Astrocyte (in vitro differentiated cells and primary cell): ENCODE data around the gene MRPL42. TPM values are rescaled to one million over a fixed set of nuclear protein-coding genes. Genes with fewer than 3 reads are reported as not detected.

Experiments used
- DNase-seq: peaks from one replicate; pipeline ENCODE4 v3.0.0-alpha.2; 2010; ENCODE audit warnings: low read depth
- FAIRE-seq: peaks from 2 replicates; lab custom pipeline; 2011; peaks lifted over from hg19 to GRCh38; lab: Jason Lieb, UNC
- H2AFZ ChIP-seq: 2 replicates; pipeline ENCODE4 v1.6.0; 2012; ENCODE audit warnings: low read depth, low read length, inconsistent platforms
- H3K27ac ChIP-seq: 2 replicates; pipeline ENCODE4 v1.5.1; 2011; ENCODE audit warnings: low read depth, low read length, inconsistent platforms
- H3K27me3 ChIP-seq: 2 replicates; pipeline ENCODE4 v1.6.0; 2011; ENCODE audit warnings: low read length, inconsistent platforms; ENCODE audit not compliant: insufficient read depth
- H3K36me3 ChIP-seq: 2 replicates; pipeline ENCODE4 v1.5.1; 2011; ENCODE audit warnings: low read length, inconsistent platforms; ENCODE audit not compliant: insufficient read depth
- H3K4me1 ChIP-seq: 2 replicates; pipeline ENCODE4 v1.5.1; 2011; ENCODE audit warnings: low read length, inconsistent platforms; ENCODE audit not compliant: insufficient read depth
- H3K4me2 ChIP-seq: 2 replicates; pipeline ENCODE4 v1.6.0; 2012; ENCODE audit warnings: low read length, inconsistent platforms
- H3K4me3 ChIP-seq: 2 replicates; pipeline ENCODE4 v1.5.1; 2011; ENCODE audit warnings: low read depth, mild to moderate bottlenecking, low read length, inconsistent platforms; ENCODE audit not compliant: insufficient read depth
- H3K79me2 ChIP-seq: 2 replicates; pipeline ENCODE4 v1.6.0; 2012; ENCODE audit warnings: mild to moderate bottlenecking, low read length, inconsistent platforms; ENCODE audit not compliant: insufficient read depth
- H3K9ac ChIP-seq: 2 replicates; pipeline ENCODE4 v1.6.0; 2012; ENCODE audit warnings: mild to moderate bottlenecking, low read length, inconsistent platforms
- H3K9me3 ChIP-seq: 2 replicates; pipeline ENCODE4 v1.5.1; 2012; ENCODE audit warnings: low read depth, mild to moderate bottlenecking, low read length, inconsistent platforms; ENCODE audit not compliant: insufficient read depth
- H4K20me1 ChIP-seq: 2 replicates; pipeline ENCODE4 v1.6.0; 2012; ENCODE audit warnings: low read length, inconsistent platforms; ENCODE audit not compliant: insufficient read depth
- H3K27ac Mint-ChIP-seq: one replicate; pipeline ENCODE4 v1.8.0; 2021; ENCODE audit warnings: mild to moderate bottlenecking, mixed read lengths; ENCODE audit not compliant: unreplicated experiment
- H3K27me3 Mint-ChIP-seq: one replicate; pipeline ENCODE4 v1.8.0; 2021; ENCODE audit warnings: low read depth, mixed read lengths; ENCODE audit not compliant: unreplicated experiment
- H3K36me3 Mint-ChIP-seq: one replicate; pipeline ENCODE4 v1.8.0; 2021; ENCODE audit warnings: low read depth, mixed read lengths; ENCODE audit not compliant: unreplicated experiment
- H3K4me1 Mint-ChIP-seq: one replicate; pipeline ENCODE4 v1.8.0; 2021; ENCODE audit warnings: low read depth, mixed read lengths; ENCODE audit not compliant: unreplicated experiment
- H3K4me3 Mint-ChIP-seq: one replicate; pipeline ENCODE4 v1.8.0; 2021; ENCODE audit warnings: mild to moderate bottlenecking, moderate library complexity, mixed read lengths; ENCODE audit not compliant: unreplicated experiment
- H3K9me3 Mint-ChIP-seq: one replicate; pipeline ENCODE4 v1.8.0; 2021; ENCODE audit warnings: mild to moderate bottlenecking, mixed read lengths; ENCODE audit not compliant: unreplicated experiment
- CTCF ChIP-seq: IDR thresholded peaks from 2 replicates; pipeline ENCODE4 v1.5.1; 2011; ENCODE audit warnings: low read depth, mild to moderate bottlenecking, inconsistent platforms, low read length, moderate library complexity; ENCODE audit not compliant: insufficient read depth
- EZH2 ChIP-seq: IDR thresholded peaks from 2 replicates; pipeline ENCODE4 v1.6.1; 2012; ENCODE audit warnings: mild to moderate bottlenecking, low read length, inconsistent platforms; ENCODE audit not compliant: insufficient read depth
- total RNA-seq: library from RNA; stranded (reverse); gene quantifications from 2 replicates; pipeline ENCODE4 v1.2.1, GENCODE V29; 2021

The MRPL42 gene
- total RNA-seq, 1 donor from 2014 or later = 65.6 TPM

- Histone ChIP-seq H3K27me3 (no peaks in the 10 kb centered on the region), H3K4me3 (no peak overlapping the region), H4K20me1 (no peaks in the 10 kb centered on the region), H3K79me2 (no peaks in the 10 kb centered on the region), H3K4me2 (no peak overlapping the region), H3K4me1 (peaks cover 4% of the 10 kb centered on the region), H3K9ac (no peak overlapping the region), H2AFZ (no peak overlapping the region), H3K36me3 (no peaks in the 10 kb centered on the region), H3K27ac (no peak overlapping the region), H3K9me3 (no peaks in the 10 kb centered on the region)
- no peak for DNase-seq
- peaks cover 12% of the 10 kb centered on the region for H3K4me1 Mint-ChIP-seq
- H3K36me3 Mint-ChIP-seq = no peaks in the 10 kb centered on the region
- H3K27me3 Mint-ChIP-seq = no peaks in the 10 kb centered on the region
- no peak for TF ChIP-seq EZH2
- no peak for TF ChIP-seq CTCF
- no peaks in the 10 kb centered on the region for H3K9me3 Mint-ChIP-seq
- no peak overlapping the region for H3K27ac Mint-ChIP-seq
- no peak for FAIRE-seq
- H3K4me3 Mint-ChIP-seq = no peak overlapping the region
Observed at GRCh38 chr12:93447555-93448290, 19.6 kb upstream of the MRPL42 start.

DNA sequence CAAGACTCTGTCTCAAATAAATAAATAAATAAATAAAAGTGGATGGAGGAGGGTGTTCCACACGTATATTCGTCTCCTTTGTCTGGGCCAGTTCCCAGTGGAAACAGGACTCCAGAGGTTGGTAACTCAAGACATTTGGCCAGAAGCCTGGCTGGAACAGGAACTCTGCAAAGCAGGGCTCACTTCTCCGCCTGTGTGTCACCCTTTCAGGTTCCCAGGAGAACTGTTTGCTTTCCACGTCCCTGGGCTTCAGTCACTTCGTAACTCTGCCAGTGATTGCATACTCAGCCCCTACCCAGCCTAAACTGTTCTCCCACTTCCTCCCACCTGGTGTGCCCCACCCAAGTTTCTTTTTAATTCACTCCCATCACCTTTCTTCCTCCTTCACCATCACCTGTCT, 18.5 kb upstream of the MRPL42 start:
- H3K27ac ChIP-seq = no peak overlapping the region
- H3K36me3 ChIP-seq = no peaks in the 10 kb centered on the region
- peaks cover 10% of the 10 kb centered on the region for H3K4me1 Mint-ChIP-seq
- H3K79me2 ChIP-seq = no peaks in the 10 kb centered on the region
- H3K36me3 Mint-ChIP-seq = no peaks in the 10 kb centered on the region
- no peak overlapping the region for H3K27ac Mint-ChIP-seq
- peaks cover 2% of the 10 kb centered on the region for H3K4me1 ChIP-seq
- TF ChIP-seq EZH2 (no peak), CTCF (no peak)
- no peak overlapping the region for H3K4me3 ChIP-seq
- no peaks in the 10 kb centered on the region for H4K20me1 ChIP-seq
- no peak overlapping the region for H3K9ac ChIP-seq
- H3K27me3 Mint-ChIP-seq = no peaks in the 10 kb centered on the region
- no peak for FAIRE-seq
- H3K4me2 ChIP-seq = no peak overlapping the region
- H2AFZ ChIP-seq = no peak overlapping the region
- no peaks in the 10 kb centered on the region for H3K9me3 ChIP-seq
- H3K27me3 ChIP-seq = no peaks in the 10 kb centered on the region
- H3K9me3 Mint-ChIP-seq = no peaks in the 10 kb centered on the region
- DNase-seq = no peak
- H3K4me3 Mint-ChIP-seq = no peak overlapping the region

- Mint-ChIP-seq H3K36me3 (no peaks in the 10 kb centered on the region), H3K27ac (no peak overlapping the region), H3K4me3 (no peak overlapping the region), H3K9me3 (no peaks in the 10 kb centered on the region), H3K27me3 (no peaks in the 10 kb centered on the region), H3K4me1 (peaks cover 13% of the 10 kb centered on the region)
- Histone ChIP-seq H4K20me1 (no peaks in the 10 kb centered on the region), H3K4me1 (peaks cover 4% of the 10 kb centered on the region), H3K27ac (no peak overlapping the region), H3K9me3 (no peaks in the 10 kb centered on the region), H3K4me2 (no peak overlapping the region), H3K79me2 (no peaks in the 10 kb centered on the region), H2AFZ (no peak overlapping the region), H3K36me3 (no peaks in the 10 kb centered on the region), H3K9ac (no peak overlapping the region), H3K27me3 (no peaks in the 10 kb centered on the region), H3K4me3 (no peak overlapping the region)
- no peak for FAIRE-seq
- no peak for DNase-seq
- TF ChIP-seq EZH2 (no peak), CTCF (no peak)
Observed at GRCh38 chr12:93449277-93449676, 18.0 kb upstream of the MRPL42 start.
